Measurements from ENCODE around the gene SETBP1.

Gene SETBP1

GRCh38 chr18:44938720-44939665, 258.3 kb downstream of the SETBP1 start:
- no peak for DNase-seq (ENCODE audit: low spot score)

- DNase-seq (ENCODE audit: low spot score), result no peak
Measured at GRCh38 chr18:44941516-44941915, 260.8 kb downstream of the SETBP1 start.

- DNase-seq (ENCODE audit: low spot score), result no peak
Measured at GRCh38 chr18:44942073-44942472, 261.4 kb downstream of the SETBP1 start.

- DNase-seq (ENCODE audit: low spot score), result no peak
Measured at GRCh38 chr18:44943311-44943881, 262.7 kb downstream of the SETBP1 start.

- DNase-seq (ENCODE audit: low spot score), result no peak
Measured at GRCh38 chr18:44944461-44944860, 263.8 kb downstream of the SETBP1 start.

GRCh38 chr18:44945888-44946401, 265.3 kb downstream of the SETBP1 start:
- no peak for DNase-seq (ENCODE audit: low spot score)

- no peak for DNase-seq (ENCODE audit: low spot score)
Measured at GRCh38 chr18:44946529-44947113, 265.9 kb downstream of the SETBP1 start.

- DNase-seq (ENCODE audit: low spot score), result no peak
Measured at GRCh38 chr18:44949967-44950366, 269.3 kb downstream of the SETBP1 start.

- DNase-seq (ENCODE audit: low spot score), result no peak
Measured at GRCh38 chr18:44950685-44951195, 270.1 kb downstream of the SETBP1 start.

- DNase-seq (ENCODE audit: low spot score), result no peak
Measured at GRCh38 chr18:44951748-44952147, 271.1 kb downstream of the SETBP1 start.

- no peak for DNase-seq (ENCODE audit: low spot score)
Measured at GRCh38 chr18:44954257-44954656, 273.6 kb downstream of the SETBP1 start.

- no peak for DNase-seq (ENCODE audit: low spot score)
Measured at GRCh38 chr18:44955825-44956224, 275.1 kb downstream of the SETBP1 start.

GRCh38 chr18:44957025-44957424, 276.3 kb downstream of the SETBP1 start:
- DNase-seq (ENCODE audit: low spot score), result no peak

- DNase-seq (ENCODE audit: low spot score), result no peak
Measured at GRCh38 chr18:44957461-44957860, 276.8 kb downstream of the SETBP1 start.

GRCh38 chr18:44958040-44958439, 277.4 kb downstream of the SETBP1 start:
- no peak for DNase-seq (ENCODE audit: low spot score)

GRCh38 chr18:44958455-44958854, 277.8 kb downstream of the SETBP1 start:
- DNase-seq (ENCODE audit: low spot score), result no peak

GRCh38 chr18:44959013-44959412, 278.3 kb downstream of the SETBP1 start:
- DNase-seq (ENCODE audit: low spot score), result no peak

GRCh38 chr18:44960580-44960979, 279.9 kb downstream of the SETBP1 start:
- no peak for DNase-seq (ENCODE audit: low spot score)

- no peak for DNase-seq (ENCODE audit: low spot score)
Measured at GRCh38 chr18:44961288-44961995, 280.8 kb downstream of the SETBP1 start.

- no peak for DNase-seq (ENCODE audit: low spot score)
Measured at GRCh38 chr18:44967599-44967998, 286.9 kb downstream of the SETBP1 start.

GRCh38 chr18:44968336-44968735, 287.6 kb downstream of the SETBP1 start:
- DNase-seq (ENCODE audit: low spot score), result no peak

GRCh38 chr18:44969214-44969795, 288.6 kb downstream of the SETBP1 start:
- no peak for DNase-seq (ENCODE audit: low spot score)

All from CD4-positive, alpha-beta T cell treated with Interleukin-6 at 100 ng/mL for 8 hours (primary cell).